ENCODE results near the gene DLGAP1.
A peak's percentile ranks its signal among the peaks of the same experiment; 100 is the strongest.

DLGAP1 gene

DNA sequence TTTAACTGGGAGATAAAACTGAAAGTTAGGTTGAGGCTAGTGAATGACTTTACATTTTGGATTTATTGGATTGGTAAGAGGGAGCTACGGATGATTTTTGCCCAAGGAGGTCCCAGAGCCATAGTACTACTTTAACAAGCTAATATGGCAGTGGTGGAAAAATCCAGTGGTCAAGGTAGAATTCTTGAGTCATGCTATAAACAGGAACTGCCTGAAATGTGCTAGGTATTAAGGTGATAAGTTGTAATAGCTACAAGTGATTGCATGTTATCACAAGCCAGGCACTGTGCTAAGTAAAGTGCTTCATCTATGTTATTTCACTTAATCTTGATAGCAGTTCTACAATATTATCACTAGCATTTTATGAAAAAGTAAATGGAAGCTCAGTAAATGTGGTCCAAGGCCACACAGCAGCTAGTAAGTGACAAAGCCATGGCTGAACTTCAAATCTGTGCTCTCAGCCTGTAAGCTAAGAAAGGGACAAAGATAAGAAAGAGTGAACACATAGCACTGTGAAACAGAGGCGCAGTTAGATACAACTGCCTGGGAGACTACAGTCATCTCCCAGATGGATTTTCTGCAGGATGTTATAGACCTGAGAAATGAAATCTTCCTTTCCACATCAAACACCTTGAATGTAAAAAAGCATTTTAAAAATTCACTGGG lies 535.6 kb downstream of the DLGAP1 start:
- Histone ChIP-seq H3K27me3 (ENCODE audit: insufficient read depth, low read length) (no peaks in the 10 kb centered on the region), H3K4me3 (ENCODE audit: low read depth, low read length, poor library complexity, severe bottlenecking) (no peak overlapping the region), H3K9ac (ENCODE audit: low read length) (no peak overlapping the region), H2AFZ (ENCODE audit: low read length) (peak overlapping the region; percentile 10; the same call in 1 of the 2 replicates), H3K27ac (ENCODE audit: low read depth, low read length, poor library complexity, severe bottlenecking) (peak overlapping the region; percentile 100), H3K79me2 (ENCODE audit: insufficient read depth, low read length) (no peaks in the 10 kb centered on the region), H3K4me1 (ENCODE audit: insufficient read depth, low read length, severe bottlenecking) (peaks cover 94% of the 10 kb centered on the region), H3K9me2 (ENCODE audit: low read depth, low read length) (no peaks in the 10 kb centered on the region), H3K4me2 (ENCODE audit: low read length) (no peak overlapping the region; the same call in 1 of the 2 replicates), H4K20me1 (ENCODE audit: insufficient read depth, low read length) (no peaks in the 10 kb centered on the region), H3K36me3 (ENCODE audit: insufficient read depth, low read length) (no peaks in the 10 kb centered on the region), H3K9me3 (ENCODE audit: low read length) (no peaks in the 10 kb centered on the region), H3F3A (ENCODE audit: insufficient read depth, low read length) (no peaks in the 10 kb centered on the region)
- TF ChIP-seq, protein P1, sequence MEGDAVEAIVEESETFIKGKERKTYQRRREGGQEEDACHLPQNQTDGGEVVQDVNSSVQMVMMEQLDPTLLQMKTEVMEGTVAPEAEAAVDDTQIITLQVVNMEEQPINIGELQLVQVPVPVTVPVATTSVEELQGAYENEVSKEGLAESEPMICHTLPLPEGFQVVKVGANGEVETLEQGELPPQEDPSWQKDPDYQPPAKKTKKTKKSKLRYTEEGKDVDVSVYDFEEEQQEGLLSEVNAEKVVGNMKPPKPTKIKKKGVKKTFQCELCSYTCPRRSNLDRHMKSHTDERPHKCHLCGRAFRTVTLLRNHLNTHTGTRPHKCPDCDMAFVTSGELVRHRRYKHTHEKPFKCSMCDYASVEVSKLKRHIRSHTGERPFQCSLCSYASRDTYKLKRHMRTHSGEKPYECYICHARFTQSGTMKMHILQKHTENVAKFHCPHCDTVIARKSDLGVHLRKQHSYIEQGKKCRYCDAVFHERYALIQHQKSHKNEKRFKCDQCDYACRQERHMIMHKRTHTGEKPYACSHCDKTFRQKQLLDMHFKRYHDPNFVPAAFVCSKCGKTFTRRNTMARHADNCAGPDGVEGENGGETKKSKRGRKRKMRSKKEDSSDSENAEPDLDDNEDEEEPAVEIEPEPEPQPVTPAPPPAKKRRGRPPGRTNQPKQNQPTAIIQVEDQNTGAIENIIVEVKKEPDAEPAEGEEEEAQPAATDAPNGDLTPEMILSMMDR (IDR thresholded peaks at IDR 0.05; ENCODE audit: low read length), result no peak
- TF ChIP-seq EZH2 (IDR thresholded peaks at IDR 0.05; ENCODE audit: borderline replicate concordance, low read length), result no peak

DNA sequence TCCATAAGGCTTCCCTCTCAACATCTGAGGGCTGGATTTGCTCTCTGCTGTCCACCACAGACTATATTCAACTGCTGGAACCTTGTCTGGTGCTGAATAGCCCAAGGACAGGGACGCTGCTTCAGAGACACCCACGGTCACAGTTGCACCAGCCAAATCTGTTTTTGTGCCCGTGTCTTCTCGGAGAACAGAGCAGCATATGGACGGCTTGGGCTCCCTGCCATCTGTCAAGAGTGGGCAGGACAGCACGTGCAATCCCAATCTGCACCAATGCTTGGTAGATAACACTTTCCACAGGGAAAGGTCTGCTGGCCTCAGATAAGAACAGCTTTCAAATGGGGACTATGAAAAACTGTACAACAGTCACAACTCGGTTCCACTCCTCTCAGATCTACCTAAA lies 539.0 kb downstream of the DLGAP1 start:
- Histone ChIP-seq H3K79me2 (ENCODE audit: insufficient read depth, low read length) (no peaks in the 10 kb centered on the region), H3K9ac (ENCODE audit: low read length) (peak overlapping the region; percentile 64), H3K9me2 (ENCODE audit: low read depth, low read length) (no peaks in the 10 kb centered on the region), H2AFZ (ENCODE audit: low read length) (no peak overlapping the region), H3K36me3 (ENCODE audit: insufficient read depth, low read length) (no peaks in the 10 kb centered on the region; the same call in 1 of the 2 replicates), H3K27ac (ENCODE audit: low read depth, low read length, poor library complexity, severe bottlenecking) (peak overlapping the region; percentile 100), H3K4me3 (ENCODE audit: low read depth, low read length, poor library complexity, severe bottlenecking) (no peak overlapping the region), H3K4me1 (ENCODE audit: insufficient read depth, low read length, severe bottlenecking) (peaks cover 90% of the 10 kb centered on the region), H3K9me3 (ENCODE audit: low read length) (no peaks in the 10 kb centered on the region), H3K4me2 (ENCODE audit: low read length) (peak overlapping the region; percentile 55), H4K20me1 (ENCODE audit: insufficient read depth, low read length) (no peaks in the 10 kb centered on the region), H3F3A (ENCODE audit: insufficient read depth, low read length) (no peaks in the 10 kb centered on the region), H3K27me3 (ENCODE audit: insufficient read depth, low read length) (no peaks in the 10 kb centered on the region)
- TF ChIP-seq EZH2 (IDR thresholded peaks at IDR 0.05; ENCODE audit: borderline replicate concordance, low read length), result no peak
- TF ChIP-seq, protein P1 (IDR thresholded peaks at IDR 0.05; ENCODE audit: low read length), result no peak

DNA sequence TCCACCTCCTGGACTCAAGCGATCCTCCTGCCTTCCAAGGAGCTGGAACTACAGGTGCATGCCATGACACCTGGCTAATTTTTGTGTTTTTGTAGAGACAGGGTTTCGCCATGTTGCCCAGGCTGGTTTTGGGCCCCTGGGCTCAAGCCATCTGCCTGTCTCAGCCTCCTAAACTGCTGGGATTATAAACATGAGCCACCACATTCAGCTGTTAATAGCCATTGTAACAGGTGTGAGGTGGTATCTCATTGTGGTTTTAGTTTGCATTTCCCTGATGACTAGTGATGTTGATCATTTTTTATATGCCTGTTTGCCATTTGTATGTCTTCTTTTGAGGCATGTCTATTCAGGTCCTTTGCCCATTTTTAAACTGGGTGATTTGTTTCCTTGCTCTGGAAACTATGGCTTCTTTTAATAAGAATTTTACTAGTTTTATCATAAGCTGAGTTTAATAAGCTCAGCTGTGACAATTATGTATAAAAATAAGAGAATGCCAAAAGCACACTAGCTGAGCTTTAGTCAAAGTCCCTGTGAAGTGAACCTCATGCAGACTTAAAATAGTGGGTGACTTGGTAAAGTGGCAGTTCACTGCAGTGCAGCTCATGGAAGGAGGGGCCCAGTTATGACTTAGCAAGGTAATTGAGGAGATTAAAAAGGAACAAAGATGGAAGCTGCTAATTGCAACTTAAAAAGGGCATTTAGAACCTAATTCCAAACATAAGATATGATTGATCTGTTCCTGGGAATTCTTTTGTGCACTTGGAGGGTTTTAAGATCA lies 540.1 kb downstream of the DLGAP1 start:
- H3K79me2 ChIP-seq (ENCODE audit: insufficient read depth, low read length), result no peaks in the 10 kb centered on the region
- peaks cover 79% of the 10 kb centered on the region for H3K4me1 ChIP-seq (ENCODE audit: insufficient read depth, low read length, severe bottlenecking)
- H3K9me2 ChIP-seq (ENCODE audit: low read depth, low read length), result no peaks in the 10 kb centered on the region
- H3K9me3 ChIP-seq (ENCODE audit: low read length), result no peaks in the 10 kb centered on the region
- H3K4me3 ChIP-seq (ENCODE audit: low read depth, low read length, poor library complexity, severe bottlenecking), result peak overlapping the region; percentile 20
- peak overlapping the region; percentile 100 for H3K27ac ChIP-seq (ENCODE audit: low read depth, low read length, poor library complexity, severe bottlenecking)
- no peaks in the 10 kb centered on the region for H4K20me1 ChIP-seq (ENCODE audit: insufficient read depth, low read length)
- peak overlapping the region; percentile 55 for H3K4me2 ChIP-seq (ENCODE audit: low read length)
- H3K9ac ChIP-seq (ENCODE audit: low read length), result peak overlapping the region; percentile 64
- H3K36me3 ChIP-seq (ENCODE audit: insufficient read depth, low read length), result no peaks in the 10 kb centered on the region; the same call in 1 of the 2 replicates
- H3K27me3 ChIP-seq (ENCODE audit: insufficient read depth, low read length), result no peaks in the 10 kb centered on the region
- TF ChIP-seq, protein P1 (IDR thresholded peaks at IDR 0.05; ENCODE audit: low read length), result no peak
- no peak for TF ChIP-seq EZH2 (IDR thresholded peaks at IDR 0.05; ENCODE audit: borderline replicate concordance, low read length)
- no peak overlapping the region for H2AFZ ChIP-seq (ENCODE audit: low read length)
- H3F3A ChIP-seq (ENCODE audit: insufficient read depth, low read length), result no peaks in the 10 kb centered on the region

All from OCI-LY1 (cell line).